COLO668 (cell line): ENCODE results near the gene ADGRB2.
"Not testable (repeated sequence)": the region's sequence is repeated elsewhere in the genome, so short reads cannot be mapped to it uniquely, and the experiment has no call there.

Source experiments
- DNase-seq: peaks from one replicate; lab custom pipeline; 2025; ENCODE audit not compliant: unreplicated experiment; lab: John Stamatoyannopoulos, UW

The ADGRB2 gene

GRCh38 chr1:31730336-31731048 is 33.6 kb downstream of the ADGRB2 start:
- no peak for DNase-seq

GRCh38 chr1:31727849-31728248 is 36.3 kb downstream of the ADGRB2 start:
- DNase-seq: no peak

- no peak for DNase-seq
Measured at GRCh38 chr1:31727195-31727594, 36.9 kb downstream of the ADGRB2 start.

- no peak for DNase-seq
Measured at GRCh38 chr1:31726715-31727114, 37.4 kb downstream of the ADGRB2 start.

GRCh38 chr1:31725777-31726535 is 38.2 kb downstream of the ADGRB2 start:
- peak; percentile 98 for DNase-seq

- no peak for DNase-seq
Measured at GRCh38 chr1:31725134-31725533, 39.0 kb downstream of the ADGRB2 start.

- DNase-seq: no peak
Measured at GRCh38 chr1:31723828-31724359, 40.2 kb downstream of the ADGRB2 start.

GRCh38 chr1:31718327-31718897 is 45.7 kb downstream of the ADGRB2 start:
- DNase-seq: no peak

GRCh38 chr1:31717341-31717740 is 46.8 kb downstream of the ADGRB2 start:
- no peak for DNase-seq

- DNase-seq: no peak
Measured at GRCh38 chr1:31715873-31716220, 48.3 kb downstream of the ADGRB2 start.

GRCh38 chr1:31715087-31715872 is 48.9 kb downstream of the ADGRB2 start:
- peak; percentile 91 for DNase-seq

GRCh38 chr1:31714442-31715086 is 49.6 kb downstream of the ADGRB2 start:
- DNase-seq: peak; percentile 70

- DNase-seq: no peak
Measured at GRCh38 chr1:31712630-31713029, 51.5 kb downstream of the ADGRB2 start.

GRCh38 chr1:31712068-31712467 is 52.1 kb downstream of the ADGRB2 start:
- DNase-seq: no peak

- DNase-seq: peak; percentile 32
Measured at GRCh38 chr1:31708324-31708723, 55.8 kb downstream of the ADGRB2 start.

- no peak for DNase-seq
Measured at GRCh38 chr1:31707711-31708110, 56.4 kb downstream of the ADGRB2 start.

GRCh38 chr1:31707059-31707600 is 57.0 kb downstream of the ADGRB2 start:
- not testable (repeated sequence) for DNase-seq

- DNase-seq: no peak
Measured at GRCh38 chr1:31706384-31707058, 57.6 kb downstream of the ADGRB2 start.

- DNase-seq: peak; percentile 75
Measured at GRCh38 chr1:31705080-31705866, 58.9 kb downstream of the ADGRB2 start.
